GM18861 (cell line): ENCODE results near the gene ADGRG2.
"Not testable (repeated sequence)": the region's sequence is repeated elsewhere in the genome, so short reads cannot be mapped to it uniquely, and the experiment has no call there.

Source experiments
- ATAC-seq: cut with Tn5 transposase; IDR thresholded peaks from one replicate; pipeline ENCODE4 v1.9.1; 2021; ENCODE audit not compliant: unreplicated experiment

The ADGRG2 gene

DNA sequence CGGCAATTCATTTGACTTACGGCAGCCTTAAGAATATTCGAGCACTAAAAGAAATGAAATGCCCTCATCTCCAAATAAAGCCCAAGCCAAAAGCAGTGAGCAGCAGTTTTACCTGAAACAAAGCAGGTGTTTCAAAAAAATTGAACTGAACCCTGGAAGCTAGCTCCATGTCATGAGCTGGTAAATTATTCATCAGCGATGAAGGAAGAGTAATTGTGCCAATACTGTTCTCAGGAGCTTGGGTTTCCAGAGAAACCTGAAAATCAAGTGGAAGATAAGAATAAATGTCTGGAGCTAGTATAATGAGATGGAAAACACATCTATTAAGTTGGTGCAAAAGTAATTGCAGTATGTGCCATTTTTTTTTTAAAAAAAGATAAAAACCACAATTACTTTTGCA is 114.4 kb downstream of the ADGRG2 start:
- no peak for ATAC-seq

DNA sequence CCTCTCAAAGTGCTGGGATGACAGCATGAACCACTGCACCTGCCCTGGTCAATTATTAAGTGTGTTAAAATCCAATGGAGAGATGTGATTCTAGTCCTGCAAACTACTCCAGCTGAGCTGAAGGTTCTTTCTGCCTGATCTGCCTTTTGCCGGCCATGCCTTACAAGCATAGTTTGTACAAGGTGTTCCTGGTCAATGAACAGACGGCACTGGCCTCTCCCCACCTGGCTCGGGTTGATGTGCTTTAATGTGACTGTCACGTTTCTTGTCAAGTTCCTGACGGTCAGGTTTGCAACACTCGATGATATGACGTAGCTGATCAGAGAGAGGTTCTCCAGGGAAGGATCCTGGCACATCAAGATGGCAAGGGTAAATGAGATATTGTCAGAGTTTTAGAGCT is 115.3 kb downstream of the ADGRG2 start:
- no peak for ATAC-seq

DNA sequence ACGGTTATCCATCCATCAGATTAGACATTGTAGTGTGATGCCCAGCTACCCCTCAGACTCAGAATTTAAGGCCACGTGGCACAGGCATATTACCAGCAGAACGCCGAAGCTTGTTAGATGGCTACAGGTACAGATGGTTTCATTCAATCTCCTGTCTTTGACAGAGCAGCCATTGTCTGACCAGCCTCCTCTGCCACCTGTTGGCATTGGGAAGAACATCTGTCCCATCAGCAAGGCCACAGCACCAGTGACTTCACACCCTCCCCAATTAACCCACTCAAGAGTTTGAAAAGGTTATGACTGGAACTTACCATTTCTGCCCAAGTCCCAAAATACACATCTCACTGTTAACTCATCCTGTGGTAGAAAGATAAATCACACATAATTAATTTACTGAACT is 116.4 kb downstream of the ADGRG2 start:
- no peak for ATAC-seq

GRCh38 chrX:19003756-19004155 is 118.5 kb downstream of the ADGRG2 start:
- no peak for ATAC-seq

DNA sequence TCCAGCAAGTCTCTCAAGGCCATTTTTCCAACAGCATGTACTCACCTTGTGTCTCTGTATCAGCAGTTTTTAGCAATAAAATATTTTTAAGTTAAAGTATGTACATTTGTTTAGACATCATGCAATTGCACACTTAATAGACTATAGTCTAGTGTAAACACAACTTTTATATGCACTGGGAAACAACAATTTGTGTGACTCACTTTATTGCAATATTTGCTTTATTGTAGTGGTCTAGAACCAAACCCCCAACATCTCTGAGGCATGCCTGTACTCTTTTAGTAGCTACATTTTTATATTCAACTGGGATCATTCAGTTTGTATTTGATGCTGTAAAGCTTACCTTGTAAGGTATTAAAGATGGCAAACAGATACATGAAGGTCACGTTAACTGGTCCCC is 123.6 kb downstream of the ADGRG2 start:
- no peak for ATAC-seq

- no peak for ATAC-seq
These were observed 124.4 kb downstream of the ADGRG2 start for GRCh38 chrX:18997916-18998315.

DNA sequence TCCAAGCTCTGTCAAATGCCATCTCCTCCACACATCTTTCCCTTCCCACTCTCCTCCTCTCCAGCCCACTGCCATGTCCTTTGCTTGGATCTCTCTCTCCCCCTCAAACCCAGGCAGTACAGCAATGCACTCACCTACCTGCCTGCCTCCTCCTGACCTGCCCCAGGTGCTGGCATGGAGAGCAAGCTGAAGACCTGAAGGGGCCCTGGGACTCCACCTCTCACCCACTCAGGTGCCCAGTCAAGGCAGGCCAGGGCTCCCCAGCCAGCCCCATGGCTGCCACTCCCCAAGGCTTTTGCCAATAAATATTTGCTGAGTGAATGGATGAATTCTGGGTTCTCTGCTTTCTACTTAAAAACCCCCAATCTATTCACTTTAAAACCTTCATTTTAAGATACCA is 125.7 kb downstream of the ADGRG2 start:
- no peak for ATAC-seq

DNA sequence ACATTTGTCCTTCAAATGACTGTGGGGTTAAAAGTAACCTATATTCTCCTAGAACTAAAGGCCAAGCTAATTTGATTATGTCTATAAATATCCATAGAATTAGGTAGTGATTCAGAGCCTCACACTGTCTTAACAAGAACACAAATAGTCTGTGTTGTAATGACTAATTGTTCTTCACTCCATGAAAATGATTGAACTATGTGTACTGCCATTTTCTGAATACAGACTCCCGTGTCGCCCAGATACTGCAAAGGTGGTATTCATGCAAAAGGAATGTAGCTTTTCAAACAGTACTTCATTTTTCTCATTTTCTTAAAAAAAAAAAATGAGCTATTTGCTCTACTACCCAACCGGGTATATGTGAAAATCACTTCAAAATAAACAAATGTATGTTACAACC is 127.0 kb downstream of the ADGRG2 start:
- ATAC-seq, result no peak

- ATAC-seq, result no peak
These were observed 127.6 kb downstream of the ADGRG2 start for GRCh38 chrX:18994713-18995112.

- no peak for ATAC-seq
These were observed 129.4 kb downstream of the ADGRG2 start for GRCh38 chrX:18992829-18993228.

DNA sequence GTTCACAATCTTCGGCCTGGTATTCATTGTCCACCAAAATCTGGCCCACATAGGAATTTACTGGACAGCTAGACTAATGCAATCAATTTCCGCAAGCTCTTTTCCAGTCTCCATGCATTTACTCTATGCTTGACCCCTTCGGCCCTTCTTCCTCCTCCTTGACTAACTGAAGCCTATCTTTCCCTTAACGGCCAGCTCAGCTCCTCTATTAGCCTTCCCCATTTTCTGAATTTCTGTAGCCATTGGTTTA is 137.2 kb downstream of the ADGRG2 start:
- no peak for ATAC-seq

GRCh38 chrX:18984381-18985185 is 137.7 kb downstream of the ADGRG2 start:
- peak; percentile 65 for ATAC-seq

GRCh38 chrX:18983666-18984380 is 138.4 kb downstream of the ADGRG2 start, which contains the start of gene PHKA2:
Gene PHKA2, minus strand, starts transcription at chrX:18984114. Its CDS starts 182 bp downstream, at chrX:18983932.
- peak; percentile 32 for ATAC-seq

DNA sequence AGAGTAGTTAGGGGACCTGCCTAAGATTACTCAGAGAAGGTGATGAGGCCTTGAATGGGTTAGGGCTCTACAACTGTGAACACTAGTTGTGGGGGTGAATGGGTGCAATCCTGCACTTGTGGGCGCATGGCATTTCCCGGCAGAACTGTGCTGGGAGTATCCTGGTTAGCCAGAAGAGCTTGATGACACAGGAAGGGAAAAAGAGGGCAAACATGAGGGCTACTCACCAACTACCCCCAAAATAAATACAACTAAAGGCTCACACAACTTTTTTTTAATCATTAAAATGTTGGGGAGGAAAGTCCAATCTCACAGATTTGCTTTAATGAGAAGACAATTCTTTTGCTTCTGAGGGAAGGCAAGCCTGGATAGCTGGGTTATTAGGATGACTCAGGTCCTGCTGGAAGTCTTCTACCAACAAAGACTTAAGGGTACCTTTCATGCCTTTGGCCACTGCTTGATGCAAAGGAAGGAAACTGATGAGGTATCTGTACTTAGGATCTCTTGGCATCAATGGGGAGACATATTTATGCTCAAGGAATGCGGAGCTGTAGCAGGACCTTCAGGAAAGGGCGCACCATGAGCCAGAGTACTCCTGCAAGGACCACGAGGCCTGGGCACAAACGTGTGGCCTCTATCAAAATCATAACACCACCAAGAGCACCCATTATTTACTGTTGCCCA is 141.0 kb downstream of the ADGRG2 start:
- no peak for ATAC-seq

GRCh38 chrX:18980262-18980661 is 142.0 kb downstream of the ADGRG2 start:
- not testable (repeated sequence) for ATAC-seq

DNA sequence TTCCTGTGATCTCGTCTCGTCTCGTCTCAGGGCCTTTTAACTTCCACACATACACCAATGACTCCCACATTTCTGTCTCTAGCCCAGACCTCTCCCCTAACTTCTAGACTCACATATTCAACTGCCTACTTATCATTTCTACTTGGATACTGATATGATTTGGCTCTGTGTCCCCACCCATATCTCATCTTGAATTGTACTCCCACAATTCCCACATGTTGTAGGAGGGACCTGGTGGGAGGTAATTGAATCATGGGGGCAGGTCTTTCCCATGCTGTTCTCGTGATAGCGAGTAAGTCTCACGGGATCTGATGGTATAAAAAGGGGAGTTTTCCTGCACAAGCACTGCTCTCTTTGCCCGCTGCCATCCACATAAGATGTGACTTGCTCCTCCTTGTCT is 147.3 kb downstream of the ADGRG2 start:
- no peak for ATAC-seq

DNA sequence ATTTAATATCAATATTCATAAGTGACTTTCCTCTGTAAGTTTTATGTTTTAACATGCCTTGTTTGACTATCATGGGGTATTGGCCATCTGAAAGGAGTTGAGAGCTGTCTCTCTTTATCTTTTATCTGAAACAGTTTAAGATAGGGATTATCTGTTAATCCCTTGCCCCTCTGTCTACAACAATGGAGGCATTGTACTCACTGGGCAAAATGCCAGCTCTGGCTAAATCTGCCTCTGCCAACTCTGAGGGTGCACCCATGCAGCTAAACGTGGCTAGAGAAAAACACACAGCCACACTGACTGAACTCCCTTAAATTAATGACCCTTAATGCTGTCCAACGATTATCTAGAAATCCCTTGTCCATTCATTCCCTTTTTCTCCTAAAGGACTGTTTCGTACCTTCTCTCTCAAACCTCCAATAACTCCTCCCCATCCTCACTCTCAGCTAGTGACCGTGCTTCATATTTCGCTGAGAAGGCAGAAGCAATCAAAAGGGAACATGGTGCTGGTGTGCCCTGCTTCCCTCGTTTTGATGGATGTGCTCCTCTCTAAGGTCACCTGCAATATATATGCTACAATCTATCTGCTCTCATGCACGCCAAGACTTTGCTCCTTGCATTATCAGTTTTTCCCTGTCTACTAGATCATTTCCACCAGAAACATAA is 148.6 kb downstream of the ADGRG2 start:
- no peak for ATAC-seq

DNA sequence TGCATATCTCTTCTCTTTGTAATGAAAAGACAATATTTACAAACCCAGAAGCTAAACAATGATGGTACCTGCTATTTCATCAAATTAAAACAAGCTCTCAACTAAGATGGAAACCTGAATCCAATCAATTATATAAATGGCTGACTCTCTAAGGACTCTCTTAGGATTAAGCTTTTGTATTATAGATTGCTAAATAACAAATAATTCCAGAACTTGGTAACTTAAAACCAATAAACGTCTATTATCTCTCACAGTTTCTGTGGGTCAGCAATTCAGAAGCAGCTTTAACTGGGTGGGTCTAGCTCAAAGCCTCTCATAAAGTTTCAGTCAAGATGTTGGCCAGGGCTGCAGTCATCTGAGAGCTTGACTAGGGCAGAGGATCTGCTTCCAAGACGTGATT is 150.8 kb downstream of the ADGRG2 start:
- no peak for ATAC-seq

- ATAC-seq, result no peak
These were observed 151.8 kb downstream of the ADGRG2 start for GRCh38 chrX:18970465-18970864.

DNA sequence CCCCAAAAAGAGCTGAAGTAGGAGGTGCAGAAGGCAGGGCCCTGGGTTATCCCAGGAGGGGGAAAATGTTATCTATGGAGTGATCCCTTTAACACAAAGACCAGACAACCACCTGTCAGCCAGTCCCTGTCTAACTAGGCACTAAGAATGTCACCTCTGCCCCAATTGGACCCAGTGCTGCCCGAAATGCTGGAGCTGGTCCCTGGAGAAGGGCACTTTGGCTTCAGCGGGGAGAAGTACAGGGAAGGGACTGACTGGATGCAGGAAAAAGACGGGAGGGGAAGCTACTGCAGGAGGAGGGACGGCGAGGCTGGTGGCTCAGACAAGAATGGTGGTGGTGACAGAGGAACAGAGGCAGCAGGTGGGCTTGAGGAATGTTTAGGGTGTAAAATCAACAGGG is 155.6 kb downstream of the ADGRG2 start:
- no peak for ATAC-seq

DNA sequence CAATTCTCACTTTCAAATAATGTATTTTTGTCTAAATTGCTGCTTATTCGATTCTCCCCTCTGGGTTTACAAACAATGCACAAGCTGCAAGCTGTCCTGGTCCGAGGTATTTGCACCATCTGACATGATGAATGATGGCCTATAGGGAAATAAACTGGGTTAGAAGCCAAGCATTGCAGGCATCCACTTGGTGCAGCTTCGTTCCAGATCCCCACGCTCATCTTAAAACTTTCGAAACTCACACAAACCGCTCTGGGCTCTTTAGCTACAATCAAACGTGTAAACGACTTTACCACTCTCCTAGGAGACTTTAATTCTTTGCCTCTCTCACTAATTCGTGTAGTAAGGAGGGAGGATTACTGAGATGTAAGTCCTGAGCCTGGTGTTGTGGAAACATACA is 157.4 kb downstream of the ADGRG2 start:
- no peak for ATAC-seq

DNA sequence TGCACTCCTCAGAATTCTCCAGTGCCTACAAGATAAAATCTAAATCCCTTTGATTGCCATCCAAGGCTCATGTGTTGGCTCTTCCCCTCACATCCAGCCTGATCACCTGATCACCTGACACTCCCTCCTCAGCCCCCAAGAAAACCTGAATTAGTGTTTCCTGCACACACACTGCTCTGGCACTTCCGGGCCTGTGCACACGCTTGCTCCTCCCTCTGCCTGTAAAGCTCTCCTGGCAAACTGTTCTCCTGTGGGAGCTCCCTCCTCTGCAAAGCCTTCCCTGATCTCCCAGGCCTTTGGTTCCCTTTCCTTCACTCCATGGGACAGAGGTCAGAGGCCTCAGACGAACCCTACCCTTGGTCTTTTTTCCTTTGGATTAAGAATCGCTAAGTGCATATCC is 158.2 kb downstream of the ADGRG2 start:
- ATAC-seq, result no peak
